OCI-LY7 (cell line): ENCODE results near the gene KCNIP4. TPM values are rescaled to one million over a fixed set of nuclear protein-coding genes. Genes with fewer than 3 reads are reported as not detected.

Source experiments
- BruUV-seq: library from RNA; stranded (reverse); fragments of 400-500 nt; replicated peaks from 2 replicates; lab custom pipeline; 2021; lab: Mats Ljungman, UMichigan
- CTCF ChIA-PET: fragments of 300-600 bp; sonication (Branson Sonifier 250); formaldehyde crosslinking; loops from one replicate; lab custom pipeline; 2022; ENCODE audit warnings: antibody characterized with exemption; ENCODE audit not compliant: unreplicated experiment; lab: Charles Lee
- POLR2A ChIA-PET: fragments of 300-600 bp; sonication (Branson Sonifier 250); formaldehyde crosslinking; loops from one replicate; lab custom pipeline; 2022; ENCODE audit warnings: antibody characterized with exemption; lab: Charles Lee
- DNase-seq: peaks from one replicate; pipeline ENCODE4 v3.0.0-alpha.2; 2015; ENCODE audit warnings: low spot score
- H2AFZ ChIP-seq: fragments of 200-600 bp; sonication (generic), shearing (Covaris generic); 2 replicates; pipeline ENCODE4 v1.6.1; 2014; ENCODE audit warnings: mild to moderate bottlenecking, antibody characterized with exemption, low read length, moderate library complexity
- H3K27ac ChIP-seq: fragments of 200-600 bp; sonication (generic); 2 replicates; pipeline ENCODE4 v1.5.1; 2014; ENCODE audit warnings: mixed run types, low read depth, mild to moderate bottlenecking, moderate library complexity, low read length, inconsistent platforms; ENCODE audit not compliant: poor library complexity, severe bottlenecking
- H3K36me3 ChIP-seq: fragments of 200-600 bp; sonication (generic); 2 replicates; pipeline ENCODE4 v1.6.1; 2014; ENCODE audit warnings: mild to moderate bottlenecking, antibody characterized with exemption, low read length, moderate library complexity, mixed read lengths; ENCODE audit not compliant: insufficient read depth
- H3K4me1 ChIP-seq: fragments of 200-600 bp; sonication (generic); 2 replicates; pipeline ENCODE4 v1.5.1; 2014; ENCODE audit warnings: mild to moderate bottlenecking, low read length; ENCODE audit not compliant: insufficient read depth, poor library complexity, severe bottlenecking
- H3K4me2 ChIP-seq: fragments of 200-600 bp; sonication (generic); 2 replicates; pipeline ENCODE4 v1.6.1; 2014; ENCODE audit warnings: mild to moderate bottlenecking, low read length
- H3K4me3 ChIP-seq: fragments of 200-600 bp; sonication (generic); 2 replicates; pipeline ENCODE4 v1.5.1; 2014; ENCODE audit warnings: mild to moderate bottlenecking, low read depth, low read length; ENCODE audit not compliant: poor library complexity, severe bottlenecking
- H3K79me2 ChIP-seq: fragments of 200-600 bp; sonication (generic); 2 replicates; pipeline ENCODE4 v1.6.1; 2016; ENCODE audit warnings: low read depth, mild to moderate bottlenecking, low read length, moderate library complexity, mixed read lengths; ENCODE audit not compliant: insufficient read depth
- H3K9me2 ChIP-seq: fragments of 200-600 bp; sonication (generic); 2 replicates; pipeline ENCODE4 v1.6.1; 2016; ENCODE audit warnings: mild to moderate bottlenecking, low read length, mixed read lengths; ENCODE audit not compliant: insufficient read depth
- H3K9me3 ChIP-seq: fragments of 200-600 bp; sonication (generic); 2 replicates; pipeline ENCODE4 v1.6.1; 2014; ENCODE audit warnings: mild to moderate bottlenecking, mixed run types, low read length, mixed read lengths
- H4K20me1 ChIP-seq: fragments of 200-600 bp; sonication (generic); 2 replicates; pipeline ENCODE4 v1.6.1; 2014; ENCODE audit warnings: mild to moderate bottlenecking, antibody characterized with exemption, low read length, moderate library complexity, mixed read lengths; ENCODE audit not compliant: insufficient read depth
- EZH2phosphoT487 ChIP-seq: fragments of 200-600 bp; sonication (generic); IDR thresholded peaks from 2 replicates; pipeline ENCODE4 v1.6.1; 2018; ENCODE audit warnings: low read depth, borderline replicate concordance, mild to moderate bottlenecking, mixed run types, antibody characterized with exemption, low read length, moderate library complexity, mixed read lengths
- intact Hi-C: fragments of 100-400 bp; cut with micrococcal nuclease; formaldehyde crosslinking; loops from one replicate; pipeline ENCODE4 v1.10.0; 2022; ENCODE audit not compliant: unreplicated experiment
- total RNA-seq, 2 experiments: library from RNA; depleted of rRNA in 1 of 2; stranded (reverse); fragments of >200 nt in 1 of 2; shearing (Covaris generic) in 1 of 2; gene quantifications; 2 replicates each; pipeline ENCODE4 v1.2.3, GENCODE V29; 2014 to 2022
- TF ChIP-seq, protein P1 (sequence below): fragments of 200-600 bp; sonication (generic); conservative IDR thresholded peaks from 2 replicates; pipeline ENCODE4 v1.5.1; 2014; ENCODE audit warnings: mild to moderate bottlenecking, antibody characterized with exemption, low read length, moderate library complexity, mixed read lengths

Gene KCNIP4
- total RNA-seq, 2 experiments from 2014 or later, result not detected

- no peak overlapping the region for H3K4me3 ChIP-seq
- H4K20me1 ChIP-seq, result no peaks in the 10 kb centered on the region
- intact Hi-C loops, result no loop called here
- no peaks in the 10 kb centered on the region for H3K36me3 ChIP-seq
- no peak for DNase-seq
- H3K9me2 ChIP-seq, result no peaks in the 10 kb centered on the region
- H3K27ac ChIP-seq, result no peak overlapping the region
- ChIA-PET POLR2A (no interaction called here), CTCF (no interaction called here)
- no TSS peak for BruUV-seq
- no peaks in the 10 kb centered on the region for H3K4me1 ChIP-seq
- no peak overlapping the region for H2AFZ ChIP-seq
- H3K9me3 ChIP-seq, result no peaks in the 10 kb centered on the region
- TF ChIP-seq, protein P1, sequence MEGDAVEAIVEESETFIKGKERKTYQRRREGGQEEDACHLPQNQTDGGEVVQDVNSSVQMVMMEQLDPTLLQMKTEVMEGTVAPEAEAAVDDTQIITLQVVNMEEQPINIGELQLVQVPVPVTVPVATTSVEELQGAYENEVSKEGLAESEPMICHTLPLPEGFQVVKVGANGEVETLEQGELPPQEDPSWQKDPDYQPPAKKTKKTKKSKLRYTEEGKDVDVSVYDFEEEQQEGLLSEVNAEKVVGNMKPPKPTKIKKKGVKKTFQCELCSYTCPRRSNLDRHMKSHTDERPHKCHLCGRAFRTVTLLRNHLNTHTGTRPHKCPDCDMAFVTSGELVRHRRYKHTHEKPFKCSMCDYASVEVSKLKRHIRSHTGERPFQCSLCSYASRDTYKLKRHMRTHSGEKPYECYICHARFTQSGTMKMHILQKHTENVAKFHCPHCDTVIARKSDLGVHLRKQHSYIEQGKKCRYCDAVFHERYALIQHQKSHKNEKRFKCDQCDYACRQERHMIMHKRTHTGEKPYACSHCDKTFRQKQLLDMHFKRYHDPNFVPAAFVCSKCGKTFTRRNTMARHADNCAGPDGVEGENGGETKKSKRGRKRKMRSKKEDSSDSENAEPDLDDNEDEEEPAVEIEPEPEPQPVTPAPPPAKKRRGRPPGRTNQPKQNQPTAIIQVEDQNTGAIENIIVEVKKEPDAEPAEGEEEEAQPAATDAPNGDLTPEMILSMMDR, result no peak
- TF ChIP-seq EZH2phosphoT487, result no peak
- H3K79me2 ChIP-seq, result no peaks in the 10 kb centered on the region
- no peak overlapping the region for H3K4me2 ChIP-seq
Measured at GRCh38 chr4:21413807-21414370, 534.7 kb downstream of the KCNIP4 start.

DNA sequence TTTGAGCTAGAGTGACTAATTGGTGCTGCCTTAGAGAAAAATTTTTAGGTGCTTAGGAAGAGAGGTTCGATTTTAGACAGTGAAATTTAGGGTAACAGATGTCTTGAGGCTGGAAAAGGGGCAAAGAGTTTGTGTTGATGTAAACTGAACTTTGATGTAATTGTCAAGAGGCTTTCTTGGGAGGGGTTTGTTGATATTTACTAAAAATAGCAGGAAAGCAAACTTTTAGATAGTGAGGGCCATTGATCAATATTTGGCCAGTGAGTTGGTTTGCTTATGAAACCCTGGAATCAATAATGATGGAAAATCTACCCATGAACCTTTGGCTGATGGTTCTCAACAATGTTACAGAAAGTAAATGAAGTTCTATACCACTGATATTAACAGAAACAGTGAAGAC lies 537.5 kb downstream of the KCNIP4 start:
- Histone ChIP-seq H3K4me1 (no peaks in the 10 kb centered on the region), H3K36me3 (no peaks in the 10 kb centered on the region), H2AFZ (no peak overlapping the region), H4K20me1 (no peaks in the 10 kb centered on the region), H3K79me2 (no peaks in the 10 kb centered on the region), H3K9me2 (no peaks in the 10 kb centered on the region), H3K4me2 (no peak overlapping the region), H3K4me3 (no peak overlapping the region), H3K9me3 (no peaks in the 10 kb centered on the region), H3K27ac (no peak overlapping the region)
- ChIA-PET CTCF (no interaction called here), POLR2A (no interaction called here)
- TF ChIP-seq, protein P1, result no peak
- no peak for TF ChIP-seq EZH2phosphoT487
- intact Hi-C loops, result no loop called here
- BruUV-seq, result no TSS peak
- no peak for DNase-seq

GRCh38 chr4:21410372-21410771 lies 538.2 kb downstream of the KCNIP4 start:
- no peak overlapping the region for H3K4me3 ChIP-seq

More at GRCh38 chr4:21410372-21410771, 538.2 kb downstream of the KCNIP4 start:
- POLR2A ChIA-PET, result no interaction called here
- Histone ChIP-seq H3K36me3 (no peaks in the 10 kb centered on the region), H4K20me1 (no peaks in the 10 kb centered on the region), H3K4me2 (no peak overlapping the region), H3K9me2 (no peaks in the 10 kb centered on the region), H3K4me1 (no peaks in the 10 kb centered on the region), H3K27ac (no peak overlapping the region), H2AFZ (no peak overlapping the region), H3K9me3 (no peaks in the 10 kb centered on the region), H3K79me2 (no peaks in the 10 kb centered on the region)
- TF ChIP-seq, protein P1, result no peak
- TF ChIP-seq EZH2phosphoT487, result no peak
- CTCF ChIA-PET, result no interaction called here
- DNase-seq, result no peak
- BruUV-seq, result no TSS peak
- intact Hi-C loops, result no loop called here
